COLO668 (cell line): Measurements from ENCODE around the gene CEP63.
A peak's percentile ranks its signal among the peaks of the same experiment; 100 is the strongest.

ENCODE experiments used
- DNase-seq: peaks from one replicate; lab custom pipeline; 2025; ENCODE audit not compliant: unreplicated experiment; lab: John Stamatoyannopoulos, UW

Gene CEP63

GRCh38 chr3:134466331-134466730 lies 19.5 kb upstream of the CEP63 start:
- no peak for DNase-seq

- DNase-seq: no peak
These were observed 17.3 kb upstream of the CEP63 start for GRCh38 chr3:134468519-134468918.

- DNase-seq: no peak
These were observed 14.2 kb upstream of the CEP63 start for GRCh38 chr3:134471521-134472193.

GRCh38 chr3:134472831-134473230 lies 13.0 kb upstream of the CEP63 start:
- DNase-seq: no peak

GRCh38 chr3:134473868-134474546 lies 11.8 kb upstream of the CEP63 start:
- peak; percentile 62 for DNase-seq

- DNase-seq: no peak
These were observed 10.9 kb upstream of the CEP63 start for GRCh38 chr3:134474956-134475355.

- no peak for DNase-seq
These were observed 9.6 kb upstream of the CEP63 start for GRCh38 chr3:134476306-134476705.

GRCh38 chr3:134477002-134477401 lies 8.9 kb upstream of the CEP63 start:
- no peak for DNase-seq

- no peak for DNase-seq
These were observed 7.9 kb upstream of the CEP63 start for GRCh38 chr3:134477938-134478337.

- no peak for DNase-seq
These were observed 5.3 kb upstream of the CEP63 start for GRCh38 chr3:134480546-134480945.

GRCh38 chr3:134481166-134481565 lies 4.7 kb upstream of the CEP63 start:
- DNase-seq: no peak

GRCh38 chr3:134482622-134483021 lies 3.2 kb upstream of the CEP63 start:
- no peak for DNase-seq

- DNase-seq: no peak
These were observed 2.5 kb upstream of the CEP63 start for GRCh38 chr3:134483195-134483900.

GRCh38 chr3:134485075-134485717 lies 661 bp upstream of the CEP63 start:
- peak; percentile 8 for DNase-seq

- no peak for DNase-seq
These were observed 752 bp downstream of the CEP63 start for GRCh38 chr3:134486577-134487041.

- no peak for DNase-seq
These were observed 1.5 kb downstream of the CEP63 start for GRCh38 chr3:134487406-134487805.

- DNase-seq: no peak
These were observed 8.6 kb downstream of the CEP63 start for GRCh38 chr3:134494495-134494894.

GRCh38 chr3:134495980-134496379 lies 10.1 kb downstream of the CEP63 start:
- no peak for DNase-seq

GRCh38 chr3:134496471-134497071 lies 10.7 kb downstream of the CEP63 start:
- no peak for DNase-seq

GRCh38 chr3:134503266-134503665 lies 17.4 kb downstream of the CEP63 start:
- no peak for DNase-seq

- no peak for DNase-seq
These were observed 18.3 kb downstream of the CEP63 start for GRCh38 chr3:134504132-134504531.
